GM18909 (cell line): ENCODE data around the gene SFI1.
A peak's percentile ranks its signal among the peaks of the same experiment; 100 is the strongest.
"Not testable (repeated sequence)": the region's sequence is repeated elsewhere in the genome, so short reads cannot be mapped to it uniquely, and the experiment has no call there.

Experiments used
- ATAC-seq: cut with Tn5 transposase; IDR thresholded peaks from one replicate; pipeline ENCODE4 v1.9.1; 2021; ENCODE audit warnings: mild to moderate bottlenecking; ENCODE audit not compliant: unreplicated experiment, poor library complexity

Gene SFI1

DNA sequence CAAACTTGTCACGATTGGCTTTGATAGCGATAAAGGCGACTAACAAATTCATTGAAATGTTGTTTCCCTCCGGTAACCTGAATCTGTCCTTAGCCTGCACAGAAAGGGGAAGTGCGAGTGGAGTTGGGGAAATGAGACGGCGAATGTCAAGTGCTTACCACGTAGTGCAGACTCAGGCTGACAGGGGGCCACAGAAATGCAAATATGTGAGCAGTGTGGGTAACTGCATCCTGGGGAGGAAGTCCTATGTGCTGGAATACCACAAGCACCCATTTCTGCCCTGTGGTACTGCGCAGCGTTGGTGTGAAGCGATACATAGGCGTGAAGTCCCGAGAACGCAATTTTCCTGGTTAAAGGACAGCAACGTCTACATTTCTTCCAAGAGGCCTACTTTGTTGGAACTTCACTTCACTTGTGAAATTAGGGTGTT is 5.8 kb upstream of the SFI1 start:
- peak; percentile 55 for ATAC-seq

DNA sequence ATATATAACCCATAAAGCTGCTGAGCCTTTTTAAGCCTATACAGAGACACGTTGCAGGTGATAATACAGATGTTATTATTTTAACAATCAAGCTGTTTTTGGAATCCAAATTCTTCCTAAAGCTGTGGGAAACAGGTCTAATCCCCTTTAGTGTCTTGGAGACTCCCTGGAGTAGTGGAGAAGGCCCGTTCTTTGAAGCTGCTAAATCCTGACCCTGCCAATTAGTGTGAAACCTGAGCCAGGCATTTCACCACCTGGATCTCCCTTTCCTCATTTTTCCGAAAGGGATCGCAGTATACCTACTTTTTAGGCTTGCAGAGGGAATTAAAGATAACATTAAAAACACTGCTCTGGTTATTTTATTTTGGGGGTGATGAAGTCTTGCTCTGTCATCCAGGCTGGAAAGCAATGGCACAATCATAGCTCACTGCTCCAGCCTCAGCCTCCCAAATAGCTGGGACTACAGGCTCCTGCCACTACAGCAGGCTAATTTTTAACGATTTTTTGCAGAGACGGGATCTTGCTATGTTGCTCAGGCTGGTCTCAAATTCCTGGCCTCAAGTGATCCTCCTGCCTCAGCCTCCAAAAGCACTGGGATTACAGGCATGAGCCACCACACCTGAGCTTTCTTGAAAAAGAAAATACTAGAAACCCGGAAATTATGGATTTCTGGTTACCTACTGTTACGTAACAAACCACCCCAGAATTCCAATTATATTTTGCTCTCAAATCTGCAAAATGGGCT is 4.9 kb upstream of the SFI1 start:
- ATAC-seq: no peak

DNA sequence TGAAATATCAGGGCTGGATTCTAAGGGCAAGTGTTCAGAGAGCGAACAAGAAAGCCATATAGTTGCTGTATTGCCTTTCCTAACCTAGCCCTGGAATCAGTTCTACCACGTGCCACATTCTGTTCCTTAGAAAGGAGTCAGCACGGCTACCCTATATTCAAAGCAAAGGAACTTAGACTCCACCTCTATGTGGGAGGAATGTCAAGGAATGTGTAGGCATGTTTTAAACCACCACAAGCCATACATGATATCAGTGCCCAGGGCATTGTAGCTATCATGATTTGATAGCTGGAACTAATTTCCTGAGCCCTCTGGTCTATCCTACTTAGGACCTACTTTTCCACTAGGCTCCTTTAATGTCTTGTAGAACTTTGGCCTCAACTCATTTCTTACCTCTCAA is 4.2 kb upstream of the SFI1 start:
- ATAC-seq: no peak

- ATAC-seq: not testable (repeated sequence)
Observed at GRCh38 chr22:31493355-31493754, 3.0 kb upstream of the SFI1 start.

DNA sequence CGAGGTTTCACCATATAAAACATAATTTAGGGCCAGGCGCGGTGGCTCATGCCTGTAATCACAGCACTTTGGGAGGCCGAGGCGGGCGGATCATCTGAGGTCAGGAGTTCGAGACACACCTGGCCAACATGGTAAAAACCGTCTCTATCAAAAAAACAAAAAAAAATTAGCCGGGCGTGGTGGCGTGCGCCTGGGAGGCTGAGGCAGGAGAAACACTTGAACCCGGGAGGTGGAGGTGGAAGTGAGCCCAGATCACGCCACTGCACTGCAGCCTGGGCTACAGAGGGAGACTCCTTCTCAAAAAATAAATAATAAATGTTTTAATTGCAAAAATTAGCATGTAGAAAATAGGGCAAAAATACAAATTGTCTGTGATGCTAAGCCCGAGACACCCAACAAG is 993 bp upstream of the SFI1 start:
- no peak for ATAC-seq

DNA sequence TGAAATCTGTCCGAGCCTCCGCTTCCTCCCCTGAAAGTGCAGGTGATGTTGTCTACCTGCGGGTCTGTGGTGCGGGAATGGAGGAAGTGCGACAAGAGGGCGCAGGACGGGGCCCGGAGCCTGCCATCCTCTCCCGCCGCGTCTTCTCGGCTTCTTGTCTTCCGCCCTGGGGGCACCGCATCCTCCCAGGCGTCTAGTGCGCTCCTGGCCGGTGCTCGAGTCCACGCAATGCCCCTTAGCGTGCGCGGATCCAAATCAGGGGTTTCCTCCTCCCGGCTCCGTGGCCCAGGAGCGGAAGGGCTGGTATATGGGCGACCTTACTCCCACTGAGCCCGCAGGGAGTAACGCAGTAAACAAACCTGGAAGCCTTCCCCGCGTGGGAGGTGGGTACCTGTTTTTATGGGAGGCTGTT is 405 bp downstream of the SFI1 start:
- peak; percentile 9 for ATAC-seq

DNA sequence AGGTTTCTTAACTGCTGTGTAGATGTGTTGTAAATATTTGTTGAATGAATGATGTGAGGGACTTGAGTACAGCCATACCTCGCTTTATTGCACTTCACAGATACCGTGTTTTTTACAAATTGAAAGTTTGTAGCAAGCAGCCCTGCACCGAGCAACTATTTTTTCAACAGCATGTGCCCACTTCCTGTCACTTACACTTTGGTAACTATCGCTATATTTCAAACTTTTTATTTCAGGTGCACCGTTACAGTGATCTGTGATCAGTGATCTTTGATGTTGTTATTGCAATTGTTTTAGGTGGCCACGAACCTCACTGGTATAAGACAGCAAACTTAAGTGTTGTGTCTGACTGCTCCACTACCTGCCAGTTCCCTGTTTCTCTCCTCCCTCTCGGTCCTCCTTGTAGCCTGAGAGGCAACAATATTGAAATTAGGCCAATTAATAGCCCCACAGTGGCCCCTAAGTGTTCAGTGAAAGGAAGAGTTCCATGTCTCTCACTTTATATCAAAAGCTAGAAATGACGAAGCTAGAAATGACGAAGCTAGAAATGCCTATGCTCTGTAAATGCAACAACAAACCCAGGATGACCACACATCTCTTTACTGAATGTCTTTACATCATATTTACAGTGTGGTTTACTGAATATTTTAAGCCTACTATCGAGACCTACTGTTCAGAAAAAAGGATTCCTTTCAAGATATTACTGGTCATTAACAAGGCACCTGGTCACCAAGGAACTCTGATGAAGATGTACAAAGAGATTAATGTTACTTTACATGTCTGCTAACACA is 1.0 kb downstream of the SFI1 start:
- ATAC-seq: no peak

GRCh38 chr22:31501738-31502137 is 5.4 kb downstream of the SFI1 start:
- no peak for ATAC-seq

DNA sequence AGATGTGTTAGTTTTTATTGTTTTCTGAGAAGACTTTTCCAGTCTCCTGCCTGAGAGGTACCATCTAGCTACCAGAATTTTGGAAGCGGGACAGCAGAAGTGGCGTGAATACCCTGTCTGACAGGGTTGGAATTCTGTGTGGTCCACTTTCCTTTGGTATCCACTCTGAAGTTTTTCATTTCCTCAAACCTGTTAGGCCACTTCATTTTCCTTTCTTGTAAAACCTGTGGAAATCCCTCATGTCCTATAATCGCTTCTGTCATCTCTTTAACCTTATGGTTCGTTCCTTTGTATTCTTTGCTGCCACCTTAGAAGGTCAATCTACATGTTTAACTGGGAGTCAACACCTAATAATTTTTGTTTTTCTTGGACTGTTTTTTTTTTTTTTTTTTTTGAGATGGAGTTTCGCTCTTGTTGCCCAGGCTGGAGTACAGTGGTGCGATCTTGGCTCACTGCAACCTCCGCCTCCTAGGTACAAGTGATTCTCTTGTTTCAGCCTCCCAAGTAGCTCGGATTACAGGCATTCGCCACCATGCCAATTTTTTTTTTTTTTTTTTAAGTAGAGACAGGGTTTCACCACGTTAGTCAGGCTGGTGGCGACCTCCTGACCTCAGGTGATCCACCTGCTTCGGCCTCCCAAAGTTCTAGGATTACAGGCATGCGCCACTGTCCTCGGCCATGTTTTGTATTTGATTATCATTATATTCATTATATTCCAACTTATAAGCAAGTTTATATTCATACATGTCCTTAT is 7.1 kb downstream of the SFI1 start:
- ATAC-seq: no peak

- ATAC-seq: no peak
Observed at GRCh38 chr22:31504282-31504681, 7.9 kb downstream of the SFI1 start.

GRCh38 chr22:31507517-31507916 is 11.2 kb downstream of the SFI1 start:
- not testable (repeated sequence) for ATAC-seq

GRCh38 chr22:31508536-31508935 is 12.2 kb downstream of the SFI1 start:
- ATAC-seq: no peak

DNA sequence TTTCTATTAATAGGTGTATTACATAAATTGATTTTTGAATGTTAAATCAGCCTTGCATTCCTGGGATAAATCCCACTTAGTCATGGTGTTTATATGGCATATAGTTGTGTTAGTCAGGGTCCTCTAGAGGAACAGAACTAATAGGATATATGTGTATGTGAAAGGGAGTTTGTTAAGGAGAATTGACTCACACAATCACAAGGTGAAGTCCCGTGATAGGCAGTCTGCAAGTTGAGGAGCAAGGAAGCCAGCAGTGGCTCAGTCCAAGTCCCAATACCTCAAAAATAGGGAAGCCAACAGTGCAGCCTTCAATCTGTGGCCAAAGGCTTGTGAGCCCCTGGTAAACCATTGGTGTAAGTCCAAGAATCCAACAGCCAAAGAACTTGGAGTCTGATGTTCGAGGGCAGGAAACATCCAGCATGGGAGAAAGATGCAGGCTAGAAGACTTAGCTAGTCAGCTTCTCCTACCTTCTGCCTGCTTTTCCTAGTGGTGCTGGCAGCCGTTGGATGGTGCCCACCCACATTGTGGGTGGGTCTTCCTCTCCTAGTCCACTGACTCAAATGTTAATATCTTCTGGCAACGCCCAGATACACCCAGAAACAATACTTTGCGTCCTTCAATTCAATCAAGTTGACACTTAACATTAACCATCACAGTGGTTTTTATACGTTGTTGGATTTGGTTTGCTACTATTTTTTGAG is 12.9 kb downstream of the SFI1 start:
- no peak for ATAC-seq

- ATAC-seq: no peak
Observed at GRCh38 chr22:31520051-31520450, 23.7 kb downstream of the SFI1 start.

GRCh38 chr22:31524132-31524531 is 27.8 kb downstream of the SFI1 start:
- ATAC-seq: not testable (repeated sequence)

DNA sequence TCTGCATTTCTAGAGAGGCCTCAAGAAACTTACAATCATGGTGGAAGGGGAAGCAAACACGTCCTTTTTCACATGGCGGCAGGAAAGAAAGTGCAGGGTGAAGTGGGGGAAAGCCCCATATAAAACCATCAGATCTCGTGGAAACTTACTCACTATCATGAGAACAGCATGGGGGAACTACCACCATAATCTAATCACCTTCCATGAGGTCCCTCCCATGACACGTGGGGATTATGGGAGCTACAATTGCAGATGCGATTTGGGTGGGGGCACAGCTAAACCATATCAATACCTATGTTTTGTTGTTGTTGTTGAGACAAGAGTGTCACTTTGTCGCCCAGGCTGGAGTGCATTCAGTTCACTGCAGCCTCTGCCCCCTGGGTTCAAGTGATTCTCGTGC is 29.9 kb downstream of the SFI1 start:
- no peak for ATAC-seq

DNA sequence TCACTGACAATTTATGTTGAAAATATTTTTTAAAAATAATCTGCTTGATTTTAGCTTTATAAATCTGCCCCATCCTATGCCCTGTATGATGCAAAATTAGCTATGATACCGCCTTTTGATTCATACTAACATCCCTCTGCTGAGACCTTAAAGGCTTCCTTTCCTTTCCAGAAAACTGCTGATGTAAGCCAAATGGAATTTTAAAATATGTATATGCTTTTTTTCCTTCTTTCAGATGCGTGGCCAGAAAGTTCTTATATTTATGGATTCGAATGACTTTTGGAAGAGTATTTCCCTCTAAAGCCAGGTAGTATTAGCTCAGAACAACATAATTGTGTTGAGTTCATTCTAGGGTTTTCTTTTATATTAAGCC is 34.5 kb downstream of the SFI1 start:
- no peak for ATAC-seq

- no peak for ATAC-seq
Observed at GRCh38 chr22:31532060-31532459, 35.7 kb downstream of the SFI1 start.

GRCh38 chr22:31533374-31533773 is 37.0 kb downstream of the SFI1 start:
- no peak for ATAC-seq

GRCh38 chr22:31537019-31537535 is 40.7 kb downstream of the SFI1 start:
- ATAC-seq: no peak
